GM19452 (cell line): ENCODE measurements around the gene EPN2.
"Not testable (repeated sequence)": the region's sequence is repeated elsewhere in the genome, so short reads cannot be mapped to it uniquely, and the experiment has no call there.

Source experiments
- ATAC-seq: cut with Tn5 transposase; IDR thresholded peaks from one replicate; pipeline ENCODE4 v1.9.1; 2021; ENCODE audit not compliant: unreplicated experiment

Gene EPN2

DNA sequence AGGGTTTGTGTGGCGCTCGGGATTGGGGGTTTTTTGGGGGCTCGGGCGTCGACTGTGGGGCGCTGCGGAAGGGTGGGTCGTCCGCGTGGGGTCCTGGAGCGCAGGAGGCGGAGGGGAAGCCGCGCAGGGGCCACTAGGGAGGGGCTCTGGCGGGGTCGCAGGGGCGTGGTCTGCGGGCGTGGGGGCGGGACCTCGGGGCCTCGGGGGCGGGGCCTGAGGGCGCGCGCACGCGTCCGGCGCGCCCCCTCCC lies at the start of gene EPN2:
Gene EPN2, plus strand, starts transcription at position 228 of the 250 bp plus-strand sequence. CDS start 45,754 bp downstream, outside the sequence.
- not testable (repeated sequence) for ATAC-seq

- peak; percentile 46 for ATAC-seq
These were observed 49.0 kb upstream of the EPN2 start for GRCh38 chr17:19187883-19188869.

DNA sequence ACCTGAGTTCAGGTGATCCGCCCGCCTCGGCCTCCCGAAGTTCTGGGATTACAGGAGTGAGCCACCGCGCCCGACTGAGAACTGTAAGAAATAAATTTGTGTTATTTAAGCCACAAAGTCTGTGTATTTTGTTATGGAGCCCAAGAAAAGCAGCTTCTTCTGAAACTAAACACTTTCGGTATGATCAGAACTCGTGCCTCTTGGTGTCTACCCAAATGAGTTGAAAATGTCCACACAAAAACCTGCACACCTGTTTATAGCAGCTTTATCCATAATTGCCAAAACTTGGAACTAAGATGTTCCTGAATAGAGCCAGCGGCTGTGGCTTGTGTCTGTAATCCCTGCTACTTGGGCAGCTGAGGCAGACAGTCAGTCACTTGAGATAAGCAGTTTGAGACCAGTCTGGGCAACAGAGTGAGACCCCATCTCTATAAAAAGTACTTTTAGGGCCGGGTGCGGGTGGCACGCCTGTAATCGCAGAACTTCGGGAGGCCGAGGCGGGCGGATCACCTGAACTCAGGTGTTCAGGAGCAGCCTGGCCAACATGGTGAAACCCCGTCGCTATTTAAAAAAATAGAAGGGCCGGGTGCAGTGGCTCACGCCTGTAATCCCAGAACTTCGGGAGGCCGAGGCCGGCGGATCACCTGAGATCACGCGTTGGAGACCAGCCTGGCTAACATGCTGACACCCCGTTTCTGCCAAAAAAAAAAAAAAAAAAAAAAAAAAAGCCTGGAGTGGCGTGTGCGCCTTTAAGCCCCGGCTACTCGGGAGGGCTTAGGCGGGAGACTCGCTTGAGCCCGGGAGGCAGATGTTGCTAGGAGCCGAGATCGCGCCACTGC lies 48.1 kb upstream of the EPN2 start:
- ATAC-seq, result peak; percentile 61

- not testable (repeated sequence) for ATAC-seq
These were observed 47.3 kb upstream of the EPN2 start for GRCh38 chr17:19189781-19190405.

- ATAC-seq, result peak; percentile 87
These were observed 40.6 kb upstream of the EPN2 start for GRCh38 chr17:19196382-19197204.

GRCh38 chr17:19202448-19202847 lies 34.7 kb upstream of the EPN2 start:
- ATAC-seq, result peak; percentile 81

DNA sequence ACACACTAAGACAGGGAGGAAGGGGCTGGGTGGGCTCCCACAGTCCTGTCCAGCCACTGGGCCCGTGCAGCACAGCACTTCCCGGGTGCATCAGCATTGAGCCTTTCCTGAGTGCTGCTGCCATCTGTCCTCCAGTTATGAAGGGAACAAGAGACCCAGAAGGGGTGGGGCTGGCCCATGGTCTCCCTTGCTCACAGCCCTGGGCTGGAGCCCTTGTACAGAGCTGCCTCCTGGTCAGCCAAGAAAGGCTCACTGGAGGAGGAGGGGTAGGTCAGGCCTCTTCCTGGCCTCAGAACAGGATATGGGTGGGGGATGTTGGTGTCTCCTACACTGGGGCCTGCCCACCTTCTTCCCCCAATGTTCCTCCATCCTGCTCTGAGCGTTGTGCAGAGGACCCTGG lies 33.7 kb upstream of the EPN2 start:
- ATAC-seq, result not testable (repeated sequence)

GRCh38 chr17:19215074-19215860 lies 21.9 kb upstream of the EPN2 start:
- ATAC-seq, result not testable (repeated sequence)

DNA sequence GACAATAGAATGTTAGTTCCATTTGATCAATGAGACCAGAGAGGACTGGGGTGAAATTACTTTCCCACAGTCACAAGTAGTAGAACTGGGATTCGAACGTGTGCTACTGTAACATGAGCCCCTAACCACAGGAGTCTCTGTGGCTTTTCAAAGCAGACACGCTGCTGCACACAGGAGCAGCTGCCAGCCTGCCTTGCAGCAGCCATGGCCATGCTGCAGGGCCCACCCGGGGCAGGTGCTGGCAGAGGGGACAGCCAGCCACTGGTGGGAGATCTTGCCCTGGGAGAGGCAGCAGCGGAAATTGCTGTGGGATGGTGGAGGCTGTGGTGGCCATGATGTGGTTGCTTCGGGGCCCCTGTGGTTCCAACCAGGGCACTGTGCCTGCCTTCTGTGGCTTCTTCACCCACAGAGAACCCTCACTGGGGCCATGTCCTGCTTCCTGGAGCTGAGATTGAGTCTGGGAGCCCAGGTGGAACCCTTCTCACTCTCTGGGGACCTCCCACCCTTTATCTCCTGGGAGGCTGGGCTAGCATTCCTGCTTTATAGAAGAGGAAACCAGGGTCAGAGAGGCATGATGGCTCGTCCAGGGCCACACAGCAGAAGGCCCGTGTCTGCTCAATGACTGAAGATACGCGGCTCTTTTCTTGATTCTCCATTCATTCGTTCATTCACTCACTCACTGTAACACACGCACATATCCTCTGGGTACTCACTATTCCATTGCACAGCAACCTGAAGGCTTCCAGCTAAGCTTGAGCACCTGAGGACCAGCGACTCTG lies 20.8 kb upstream of the EPN2 start:
- not testable (repeated sequence) for ATAC-seq

- not testable (repeated sequence) for ATAC-seq
These were observed 18.3 kb upstream of the EPN2 start for GRCh38 chr17:19218914-19219313.

DNA sequence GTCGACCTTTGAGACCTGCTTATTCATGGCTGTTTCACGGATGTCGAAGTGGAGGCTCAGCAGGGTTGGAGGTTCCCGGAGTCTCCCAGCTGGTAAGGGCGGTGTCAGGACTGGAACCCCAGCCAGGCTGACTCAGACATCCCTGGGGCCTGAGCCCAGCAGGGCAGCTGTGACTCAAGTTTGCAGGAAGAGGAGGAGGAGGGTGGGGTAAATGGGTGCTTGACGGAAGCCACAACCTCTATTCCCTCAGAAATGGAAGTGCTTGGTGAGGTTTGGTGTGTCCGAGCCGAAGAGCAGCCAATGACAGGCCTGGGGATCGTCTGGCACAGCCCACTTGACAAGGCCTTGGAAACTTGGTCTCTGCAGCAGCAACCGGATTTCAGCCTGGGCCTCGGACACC lies 17.8 kb upstream of the EPN2 start:
- ATAC-seq, result not testable (repeated sequence)

- ATAC-seq, result not testable (repeated sequence)
These were observed 17.0 kb upstream of the EPN2 start for GRCh38 chr17:19220195-19220594.

GRCh38 chr17:19226610-19227588 lies 10.3 kb upstream of the EPN2 start:
- ATAC-seq, result not testable (repeated sequence)

GRCh38 chr17:19234676-19235075 lies 2.5 kb upstream of the EPN2 start:
- ATAC-seq, result not testable (repeated sequence)

DNA sequence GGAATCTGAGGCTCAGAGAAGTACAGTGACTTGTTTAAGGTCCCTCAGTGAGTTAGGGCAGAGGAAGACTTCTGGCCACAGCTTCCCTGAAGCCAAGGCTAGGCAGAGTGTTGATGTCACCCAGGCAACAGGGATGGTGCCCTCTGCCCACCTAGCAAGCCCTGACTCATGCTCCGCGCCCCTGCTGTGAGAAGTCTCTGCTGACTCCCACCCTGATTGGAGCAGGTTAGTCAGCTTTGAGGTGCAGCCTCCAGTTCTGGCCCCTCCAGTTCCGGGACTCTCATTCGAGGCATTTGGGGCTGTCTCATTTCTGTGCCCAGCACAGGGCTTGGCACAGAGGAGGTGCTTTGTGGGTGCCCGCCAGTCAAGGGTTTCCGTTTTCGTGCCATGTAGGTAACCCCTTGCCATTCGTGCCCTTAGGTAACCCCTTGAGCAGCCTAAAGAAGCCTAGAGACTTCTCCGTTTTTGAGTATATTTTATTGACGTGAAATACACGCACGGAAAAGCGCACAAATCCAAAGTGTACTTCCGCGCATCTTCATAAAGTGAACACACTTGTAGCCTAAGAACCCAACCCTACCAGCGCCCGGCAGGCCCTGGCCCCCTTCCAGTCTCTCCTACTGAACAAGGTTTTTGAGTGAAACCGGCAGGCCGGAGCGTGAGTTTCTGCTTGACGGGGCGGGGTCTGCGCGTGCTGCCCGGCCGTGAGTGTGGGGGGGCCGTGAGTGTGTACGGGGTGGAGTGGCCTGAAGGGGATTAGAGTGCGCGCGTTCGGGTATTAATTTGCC lies 621 bp upstream of the EPN2 start:
- not testable (repeated sequence) for ATAC-seq

DNA sequence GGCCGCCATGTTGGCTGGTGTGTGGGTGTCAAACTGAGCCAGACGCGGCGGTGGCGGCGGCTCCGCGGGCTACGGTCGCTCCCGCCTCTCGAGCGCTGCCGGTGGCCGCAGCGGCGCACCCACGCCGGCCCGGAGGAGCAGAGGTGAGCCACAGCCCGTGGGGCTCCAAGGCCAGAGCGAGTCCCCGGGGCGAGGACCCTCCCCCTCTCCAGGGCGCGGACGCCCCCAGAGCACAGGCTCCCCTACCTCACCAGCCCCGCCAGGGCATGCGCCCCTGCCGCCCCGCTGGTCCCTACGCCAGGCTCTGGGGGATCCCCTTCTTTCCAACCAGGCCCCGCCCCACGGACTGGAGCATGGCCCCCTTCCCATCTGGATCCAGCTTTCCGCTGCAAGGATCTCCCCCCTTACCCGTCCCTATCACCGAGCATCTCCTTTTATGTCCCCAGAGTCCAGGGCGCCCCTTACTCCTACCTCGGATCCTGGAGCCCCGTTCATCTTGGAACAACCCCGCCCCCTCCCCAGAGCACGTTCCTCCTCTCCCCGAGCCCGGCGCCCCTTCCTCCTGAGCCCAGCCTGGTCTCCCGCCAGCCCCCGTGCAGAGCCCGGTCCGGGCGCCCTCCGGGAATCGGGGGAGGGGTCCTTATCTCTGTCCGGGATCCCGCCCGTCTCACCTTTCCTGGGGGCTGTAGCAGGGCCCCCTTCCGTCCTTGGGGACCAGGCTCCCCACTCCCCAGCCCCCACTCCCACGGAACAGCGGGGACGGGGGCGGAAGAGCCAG lies 412 bp downstream of the EPN2 start:
- ATAC-seq, result no peak
